HG02678 (cell line): ENCODE data around the gene DMD.

Source experiments
- ATAC-seq: cut with Tn5 transposase; IDR thresholded peaks from one replicate; pipeline ENCODE4 v1.9.1; 2021; ENCODE audit warnings: mild to moderate bottlenecking, moderate library complexity; ENCODE audit not compliant: unreplicated experiment

DMD gene

GRCh38 chrX:31093639-31093975 is 2117.7 kb downstream of the DMD start:
- no peak for ATAC-seq

GRCh38 chrX:31092970-31093638 is 2118.2 kb downstream of the DMD start:
- ATAC-seq, result peak; percentile 67

GRCh38 chrX:31092476-31092875 is 2118.9 kb downstream of the DMD start:
- ATAC-seq, result no peak

GRCh38 chrX:31091819-31092218 is 2119.5 kb downstream of the DMD start:
- no peak for ATAC-seq

- ATAC-seq, result no peak
Observed at GRCh38 chrX:31074522-31074921, 2136.8 kb downstream of the DMD start.

GRCh38 chrX:31071725-31072124 is 2139.6 kb downstream of the DMD start, which contains the start of gene FTHL17:
Gene FTHL17, minus strand, starts transcription at chrX:31072041. Its CDS starts 88 bp downstream, at chrX:31071953.
- ATAC-seq, result no peak

GRCh38 chrX:31071262-31071661 is 2140.1 kb downstream of the DMD start:
- ATAC-seq, result no peak

- peak; percentile 76 for ATAC-seq
Observed at GRCh38 chrX:31070057-31070468, 2141.3 kb downstream of the DMD start.
